ENCODE data around the gene SLC2A13.
"Not testable (repeated sequence)": the region's sequence is repeated elsewhere in the genome, so short reads cannot be mapped to it uniquely, and the experiment has no call there.

SLC2A13 gene

DNA sequence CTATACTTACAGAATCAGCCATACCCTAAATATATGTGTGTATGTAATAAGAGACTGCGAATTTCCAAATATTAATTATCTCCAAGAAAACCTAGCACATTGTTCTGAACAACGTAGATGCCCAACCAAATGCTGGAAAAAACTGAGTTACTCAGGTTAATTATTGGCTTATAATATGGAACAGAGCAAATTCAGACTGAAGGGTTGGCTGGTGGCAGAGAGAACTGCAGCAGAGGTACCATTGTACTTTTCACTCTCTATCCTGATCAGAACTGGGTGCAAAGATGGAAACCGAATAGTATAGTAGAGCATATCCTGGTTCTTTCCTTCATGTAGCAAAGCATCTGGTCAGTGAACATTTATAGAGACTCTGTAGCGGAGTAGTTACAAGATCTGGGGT, 185.7 kb downstream of the SLC2A13 start:
- DNase-seq, result no peak

DNA sequence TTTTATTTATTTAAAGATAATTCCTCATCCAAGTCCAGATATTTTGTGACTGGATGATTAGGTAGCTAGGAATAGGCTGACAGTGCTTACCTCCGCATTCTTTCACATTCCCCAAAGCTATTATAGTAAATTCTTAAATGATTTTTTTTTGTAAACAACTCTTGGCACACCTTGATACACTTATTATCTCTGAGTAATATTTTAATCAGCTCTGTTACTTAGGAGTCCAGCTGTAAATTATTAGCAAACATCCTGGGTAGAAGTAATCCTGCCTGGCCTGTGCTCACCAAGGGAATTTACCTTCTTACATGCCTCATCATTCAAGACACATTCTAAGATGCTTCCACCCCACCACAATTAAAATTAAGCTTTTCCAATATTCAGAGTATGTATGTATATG, 186.1 kb downstream of the SLC2A13 start:
- no peak for DNase-seq

DNA sequence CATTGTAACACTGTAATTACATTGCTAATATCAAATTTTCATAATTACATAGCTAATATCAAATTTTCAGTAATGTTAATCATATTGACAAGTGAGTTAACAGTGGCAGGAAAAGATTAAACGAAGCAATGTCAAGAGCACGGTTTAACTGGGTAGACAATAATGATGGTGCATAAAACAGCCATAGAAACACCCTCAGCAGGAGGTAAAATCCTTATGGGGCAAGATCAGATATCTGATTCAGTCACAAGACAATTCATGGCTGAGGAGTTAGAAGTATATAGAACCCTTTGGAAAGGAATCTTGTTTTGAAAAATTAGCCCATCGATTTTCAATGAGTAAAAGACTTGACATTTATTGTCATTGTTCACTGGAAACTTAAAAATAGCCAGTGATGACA, 190.6 kb downstream of the SLC2A13 start:
- DNase-seq, result no peak

DNA sequence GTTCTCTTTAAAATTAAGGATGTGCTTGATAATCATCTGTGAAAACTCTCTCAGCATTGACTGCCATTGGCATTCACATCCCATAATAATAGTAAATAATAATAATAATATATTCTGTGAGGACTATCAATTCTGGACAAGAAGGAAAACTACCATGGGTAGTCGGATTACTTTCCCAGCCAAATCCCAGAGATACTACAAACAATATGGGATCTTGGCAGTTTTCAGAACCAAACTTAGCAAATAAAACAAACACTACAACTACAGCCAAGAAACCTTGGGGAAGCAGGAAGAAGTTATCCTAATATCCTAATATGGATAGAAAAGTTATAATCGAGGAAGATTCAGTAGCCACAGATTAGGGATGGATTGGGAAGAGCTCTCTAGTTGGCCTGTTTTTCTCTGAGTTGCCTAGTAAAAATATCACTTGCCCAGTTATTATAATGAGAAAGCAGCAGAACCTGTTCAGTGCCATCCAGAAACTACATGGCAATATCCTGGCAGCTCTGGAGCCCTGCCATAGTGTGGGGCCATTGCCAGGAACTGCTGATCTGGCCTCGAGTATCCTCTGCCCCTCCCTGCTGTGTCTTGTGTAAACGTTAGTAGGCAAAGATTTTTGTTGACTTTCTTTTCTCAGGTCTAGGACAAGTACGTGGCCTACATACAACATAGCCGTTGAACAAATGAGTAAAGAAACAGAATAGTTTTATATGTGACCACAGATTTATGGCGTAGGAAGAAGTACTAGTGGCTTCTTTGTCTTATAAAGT, 193.5 kb downstream of the SLC2A13 start:
- no peak for DNase-seq

DNA sequence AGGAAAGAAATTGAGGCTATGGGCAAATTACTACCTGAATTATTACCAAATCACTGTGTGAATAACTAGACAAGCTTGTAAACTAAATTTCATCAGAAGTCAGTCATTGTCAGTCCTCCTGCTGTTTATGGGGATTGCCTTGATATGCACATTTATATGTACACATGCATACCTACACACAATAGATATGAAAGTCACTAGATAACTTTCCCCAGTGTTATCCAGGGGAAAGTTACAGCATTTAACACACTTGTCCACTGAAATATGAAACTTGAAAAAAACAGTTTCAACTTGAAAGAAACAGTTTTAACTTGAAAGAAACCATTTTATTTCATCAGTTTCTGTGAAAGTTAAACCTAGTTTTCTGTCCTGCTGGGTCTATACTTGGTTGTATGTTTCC, 199.6 kb downstream of the SLC2A13 start:
- DNase-seq, result no peak

DNA sequence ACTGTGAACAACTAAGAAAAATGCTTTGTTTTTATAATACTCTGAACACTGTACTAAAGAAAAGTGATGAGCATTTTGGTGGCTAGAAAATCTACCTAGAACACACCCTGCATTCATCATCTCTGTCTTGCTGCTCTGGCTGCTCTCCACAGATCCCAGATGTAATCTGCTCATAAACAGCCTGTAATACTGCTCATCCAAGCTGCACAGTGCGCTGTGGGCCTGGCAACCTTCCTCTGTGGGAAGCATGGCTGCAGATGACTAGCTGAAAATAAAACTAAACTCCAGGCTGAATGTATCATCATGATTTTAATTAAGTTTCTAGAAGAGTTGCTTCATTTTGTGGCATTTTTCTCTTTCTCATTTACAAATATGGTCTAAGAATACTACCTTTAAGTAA, 200.7 kb downstream of the SLC2A13 start:
- DNase-seq, result no peak

DNA sequence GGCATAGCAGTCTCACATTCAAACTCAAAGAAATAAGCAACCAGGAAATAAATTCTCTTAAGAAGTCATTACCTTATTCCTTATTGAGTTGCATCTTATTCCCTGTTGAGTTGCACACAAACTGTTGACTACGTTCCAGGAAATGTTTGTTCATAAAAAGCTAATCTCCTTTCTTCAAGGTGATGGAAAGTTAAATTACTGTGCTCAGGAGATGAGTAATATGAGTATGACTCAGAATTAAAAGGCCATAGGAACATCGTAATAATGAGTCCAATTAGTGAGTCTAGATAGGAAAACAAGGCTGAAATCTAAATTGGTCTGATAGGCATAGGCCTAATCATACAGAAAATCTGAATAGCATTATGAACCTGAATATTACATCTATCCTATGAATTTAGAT, 203.1 kb downstream of the SLC2A13 start:
- DNase-seq, result no peak

DNA sequence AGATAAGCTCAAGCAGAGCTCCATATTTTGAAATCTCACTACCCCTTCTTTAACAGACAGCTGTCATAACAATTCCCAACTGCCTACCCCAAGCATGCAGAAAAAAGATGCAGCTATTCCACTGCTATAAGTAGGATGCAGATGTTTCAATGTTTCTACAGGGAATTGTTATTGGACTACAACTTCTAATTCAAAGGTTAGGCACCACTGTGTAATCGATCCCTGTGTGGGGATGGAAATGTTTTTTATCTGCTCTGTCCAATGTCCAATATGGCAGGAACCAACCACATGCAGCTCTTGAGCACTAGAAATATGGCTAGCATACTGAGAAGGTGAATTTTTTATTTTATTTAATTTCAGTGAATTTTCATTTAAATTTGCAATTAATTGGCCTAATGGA, 208.6 kb downstream of the SLC2A13 start:
- no peak for DNase-seq

DNA sequence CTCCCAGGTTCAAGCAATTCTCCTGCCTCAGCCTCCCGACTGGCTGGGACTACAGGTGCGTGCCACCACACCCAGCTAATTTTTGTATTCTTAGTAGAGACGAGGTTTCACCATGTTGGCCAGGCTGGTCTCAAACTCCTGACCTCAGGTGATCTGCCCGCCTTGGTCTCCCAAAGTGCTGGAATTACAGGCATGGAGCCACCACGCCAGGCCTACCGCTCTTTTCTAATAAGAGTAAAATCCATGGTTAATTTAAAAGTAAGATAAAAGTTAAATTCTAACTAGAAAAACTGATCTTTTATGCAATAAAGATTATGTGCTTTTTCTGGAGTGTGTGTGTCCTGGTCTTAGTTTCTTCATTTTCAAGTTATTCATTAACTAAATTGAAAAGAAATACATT, 212.5 kb downstream of the SLC2A13 start:
- DNase-seq, result not testable (repeated sequence)

DNA sequence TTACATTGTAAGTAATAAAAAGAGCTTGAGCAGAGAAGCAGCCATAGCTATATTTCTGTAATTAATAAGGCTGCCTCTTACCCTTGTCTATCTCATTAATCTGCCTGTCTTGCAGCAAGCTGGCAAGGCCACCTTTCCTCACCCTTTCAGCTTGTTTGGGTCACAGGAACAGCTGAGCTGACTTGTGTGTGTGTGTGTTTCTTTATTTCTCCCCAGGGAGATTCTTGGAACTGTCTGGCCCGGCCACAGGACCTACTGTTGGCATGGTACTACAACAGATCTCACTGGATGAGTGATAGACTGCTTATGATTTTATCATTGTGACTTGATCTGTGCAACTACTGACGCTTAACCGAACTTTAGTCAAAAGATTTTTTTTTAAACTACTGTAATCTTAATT, 213.7 kb downstream of the SLC2A13 start:
- no peak for DNase-seq

DNA sequence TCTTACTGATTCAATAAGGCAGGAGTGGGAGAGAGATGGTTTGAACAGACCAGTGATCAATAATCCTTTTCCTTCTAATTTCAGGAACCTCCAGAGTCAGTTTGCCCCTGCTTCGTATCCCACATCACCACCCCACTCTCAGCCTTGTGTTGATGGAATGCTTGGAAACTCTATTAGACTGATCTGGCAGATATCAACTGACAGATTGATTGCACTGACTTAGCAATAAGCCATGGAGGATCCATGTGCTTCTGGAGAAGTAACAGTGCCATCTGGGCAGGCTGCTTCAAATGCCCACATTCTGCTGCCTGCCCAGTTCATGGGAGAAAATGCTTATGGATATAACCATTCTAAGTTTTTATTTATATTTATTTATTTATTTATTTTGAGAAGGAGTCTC, 218.0 kb downstream of the SLC2A13 start:
- no peak for DNase-seq

DNA sequence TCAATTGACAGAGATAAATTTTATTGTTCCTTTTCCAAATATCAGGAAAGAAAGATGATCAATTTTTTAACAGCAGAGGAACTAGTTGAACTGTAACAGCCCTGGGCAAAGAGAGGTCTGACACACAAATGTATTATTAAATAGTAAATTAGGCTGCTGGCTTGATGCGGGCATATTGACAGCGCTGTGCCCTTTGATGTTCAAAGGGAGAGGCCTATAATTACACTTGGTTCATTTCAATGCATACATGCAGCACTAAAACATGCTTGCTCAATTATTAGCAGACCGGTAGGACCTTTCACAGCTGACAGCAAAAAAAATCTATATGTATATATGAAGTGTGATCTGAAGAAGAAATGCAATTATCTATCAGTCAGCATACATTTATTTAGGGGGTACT, 219.8 kb downstream of the SLC2A13 start:
- no peak for DNase-seq

DNA sequence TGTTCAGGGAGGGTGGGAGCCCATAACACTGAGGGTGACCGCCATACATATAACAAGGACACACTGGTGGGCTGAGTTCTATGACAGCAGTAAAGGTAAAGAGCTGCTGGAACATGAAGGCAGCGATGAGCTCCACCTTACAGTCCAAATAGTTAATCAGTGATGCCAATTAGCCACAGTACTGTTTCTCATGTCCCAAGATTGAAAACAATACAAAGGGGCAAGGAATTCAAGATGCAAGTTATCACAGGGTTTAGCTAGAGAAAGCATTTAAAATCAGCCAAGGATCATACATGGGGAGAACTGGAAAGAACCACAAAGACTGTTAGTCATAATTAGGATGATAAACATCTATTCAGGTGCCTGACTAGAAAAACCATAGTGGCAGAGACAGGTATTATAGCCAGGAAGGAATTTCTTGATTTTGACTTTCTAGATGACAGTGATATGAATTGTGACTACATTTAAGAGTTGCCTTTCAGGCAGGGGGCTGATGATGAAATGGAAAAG, 221.2 kb downstream of the SLC2A13 start:
- no peak for DNase-seq

DNA sequence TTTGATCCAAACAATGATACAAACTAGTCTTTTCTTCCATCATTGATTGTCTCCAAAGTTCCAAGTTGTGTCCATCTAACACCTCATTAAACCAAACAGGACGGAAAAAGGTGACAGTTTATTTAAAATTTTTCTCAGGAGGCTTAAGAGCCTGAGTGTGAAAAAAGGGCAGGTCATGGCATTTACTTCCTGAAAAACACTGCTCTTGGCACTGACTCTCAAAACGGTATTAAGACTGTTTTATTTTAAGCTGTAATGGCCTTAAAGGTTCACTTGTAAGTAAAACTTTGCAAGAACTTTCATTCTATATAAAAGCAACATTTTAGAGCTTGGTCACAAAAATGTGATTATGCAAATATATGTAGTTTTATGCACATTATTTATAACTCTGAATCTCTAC, 222.5 kb downstream of the SLC2A13 start:
- no peak for DNase-seq

DNA sequence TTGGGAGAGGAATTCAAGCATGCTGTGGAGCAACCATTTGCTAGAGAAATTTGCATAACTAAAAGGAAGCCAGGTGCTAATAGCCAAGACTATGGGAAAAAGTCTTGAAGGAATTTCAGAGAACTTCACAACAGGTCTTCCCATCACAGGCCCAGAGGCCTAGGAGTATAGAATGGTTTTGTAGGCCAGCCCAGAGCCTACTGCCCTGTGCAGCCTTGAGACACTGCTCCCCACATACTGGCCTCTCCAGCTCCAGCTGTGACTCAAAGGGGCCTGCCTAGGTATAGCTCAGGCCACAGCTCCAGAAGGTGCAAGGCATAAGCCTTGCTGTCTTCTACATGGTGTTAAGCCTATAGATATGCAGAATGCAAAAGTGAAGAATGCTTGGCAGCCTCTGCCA, 227.1 kb downstream of the SLC2A13 start:
- no peak for DNase-seq

DNA sequence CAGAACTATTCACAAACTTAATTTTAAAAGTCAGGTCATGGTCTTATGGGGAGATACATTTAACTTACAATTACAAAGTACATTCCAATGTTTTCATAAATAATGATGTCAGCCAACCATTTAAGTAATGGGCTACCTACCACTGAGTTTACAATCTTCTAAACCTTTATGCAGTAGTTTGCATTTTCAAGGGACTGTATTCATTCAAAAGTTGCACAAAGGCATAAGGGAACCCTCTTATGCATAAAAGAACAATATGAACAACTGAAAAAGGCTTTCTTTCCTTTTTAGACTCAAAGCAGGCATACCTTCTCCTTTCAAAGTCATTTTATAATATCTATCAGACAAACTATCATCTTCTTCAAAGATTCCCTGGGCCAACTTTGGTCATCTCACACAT, 230.2 kb downstream of the SLC2A13 start:
- no peak for DNase-seq

DNA sequence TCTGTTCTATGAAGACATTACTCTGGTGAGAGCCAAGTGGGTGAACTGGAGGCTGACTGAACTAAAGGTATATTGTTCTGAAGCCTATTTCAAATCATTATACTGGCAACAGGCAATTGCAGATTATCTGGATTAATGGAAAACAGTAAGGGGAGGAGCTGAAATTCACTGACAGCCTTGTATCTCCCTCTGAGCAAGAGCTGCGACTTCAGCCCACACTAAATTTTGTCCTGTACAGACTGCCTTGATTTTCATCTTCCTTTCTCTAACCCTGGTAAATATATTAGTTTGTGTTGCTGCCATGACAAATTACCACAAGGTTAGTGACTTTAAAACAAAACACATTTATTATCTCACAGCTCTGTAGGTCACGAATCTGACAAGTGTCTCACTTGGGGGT, 231.1 kb downstream of the SLC2A13 start:
- DNase-seq, result no peak

DNA sequence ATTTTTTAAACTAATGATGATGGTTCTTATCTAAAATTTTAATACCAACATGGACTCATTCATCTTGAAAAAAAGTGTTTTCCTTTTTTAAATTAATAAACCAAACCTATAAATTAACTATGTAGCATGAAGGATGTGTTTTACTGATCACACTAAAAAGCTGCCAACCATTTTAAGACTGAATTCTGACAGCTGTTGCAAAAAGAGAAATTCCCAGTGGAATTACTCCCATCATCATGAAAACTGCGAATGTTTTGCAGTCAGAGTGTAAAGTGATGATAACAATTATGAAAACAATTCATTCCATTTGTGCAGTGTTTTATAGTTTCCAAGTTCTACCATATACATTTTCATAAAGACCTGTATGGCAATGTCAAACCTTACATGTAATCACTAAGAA, 232.8 kb downstream of the SLC2A13 start:
- DNase-seq, result no peak

DNA sequence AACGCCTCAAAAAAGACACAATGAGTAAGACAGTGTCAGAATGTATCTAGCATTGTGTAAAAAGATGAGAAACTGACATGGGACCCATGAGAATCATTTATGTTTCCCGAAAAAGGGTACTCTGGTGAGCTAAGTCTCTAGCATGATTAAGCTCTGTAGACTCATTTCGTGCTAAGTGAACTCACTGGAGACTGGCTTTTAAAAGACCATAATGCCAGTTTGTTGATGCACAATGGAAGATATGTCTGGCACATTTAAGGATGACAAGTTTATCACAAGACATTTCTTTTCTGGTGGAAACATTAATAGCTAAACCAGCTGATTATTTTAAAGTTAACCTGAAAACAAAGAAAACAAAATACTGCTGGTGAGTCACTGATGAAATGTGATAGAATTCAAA, 233.5 kb downstream of the SLC2A13 start:
- no peak for DNase-seq

DNA sequence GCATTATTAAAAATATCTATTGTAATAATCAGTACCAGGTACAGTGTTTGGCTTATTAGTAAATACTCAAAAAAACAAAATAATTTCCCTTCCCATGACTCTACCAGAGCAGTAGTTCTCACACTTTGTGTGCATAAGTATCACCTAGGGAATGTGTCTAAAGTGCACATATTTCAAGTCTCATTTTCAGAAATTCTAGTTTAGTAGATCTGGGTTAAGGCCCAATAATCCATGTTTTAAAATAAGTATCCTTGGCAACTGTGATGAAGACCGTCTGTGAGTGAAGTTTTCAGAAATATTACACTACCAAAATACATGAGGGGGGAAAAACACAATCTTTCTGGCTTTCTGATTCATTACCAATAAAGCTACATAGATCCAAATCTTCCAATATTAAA, 237.6 kb downstream of the SLC2A13 start:
- DNase-seq, result no peak

DNA sequence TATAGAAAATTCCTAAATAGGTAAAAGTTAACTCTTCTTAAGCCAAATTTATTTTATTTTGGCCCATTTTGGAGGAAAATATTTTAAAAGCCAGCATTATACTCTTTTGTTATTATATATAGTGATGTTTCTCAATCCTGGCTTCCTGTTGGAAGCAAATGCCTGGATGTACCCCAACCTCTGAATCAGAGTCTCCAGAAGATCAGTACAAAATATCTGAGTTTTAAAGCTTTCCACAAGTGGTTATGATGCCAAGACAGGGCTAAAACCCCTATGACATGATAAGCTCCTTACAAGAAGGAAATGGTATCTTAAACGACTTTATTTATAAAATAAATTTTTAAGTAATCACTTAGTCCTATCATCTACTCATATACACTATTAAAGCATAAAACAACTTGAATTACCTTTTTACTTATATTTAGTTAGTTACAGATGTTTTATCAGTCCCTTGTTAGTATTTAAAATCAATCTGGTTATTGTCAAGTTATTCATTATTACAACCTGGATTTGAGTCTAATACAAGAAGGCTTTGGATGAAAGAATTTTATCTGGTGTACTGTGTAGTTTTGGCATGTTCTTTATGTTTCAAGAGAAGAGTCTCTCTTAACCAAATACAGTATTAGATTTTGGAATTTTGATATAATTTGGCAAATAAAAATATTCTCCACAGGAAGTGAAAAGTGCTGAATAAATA, 238.1 kb downstream of the SLC2A13 start:
- DNase-seq, result no peak

DNA sequence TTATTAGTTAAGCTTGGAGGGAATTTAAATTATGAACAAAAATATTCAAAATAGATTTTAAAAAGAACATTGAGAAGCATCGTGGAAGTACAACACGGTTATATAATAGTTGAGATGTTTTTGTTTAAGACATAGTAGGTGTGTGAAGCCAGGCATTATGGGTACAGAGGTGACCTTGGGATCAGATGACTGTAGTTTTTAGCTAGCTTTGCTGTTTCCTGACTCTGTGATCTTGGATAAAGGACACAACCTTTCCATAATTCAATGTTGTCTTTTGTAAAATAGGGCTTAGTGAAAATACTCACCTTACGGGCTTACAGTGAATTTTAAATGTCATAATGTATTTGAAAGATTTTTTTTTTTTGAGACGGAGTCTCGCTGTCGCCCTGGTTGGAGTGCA, 239.7 kb downstream of the SLC2A13 start:
- DNase-seq, result no peak

DNA sequence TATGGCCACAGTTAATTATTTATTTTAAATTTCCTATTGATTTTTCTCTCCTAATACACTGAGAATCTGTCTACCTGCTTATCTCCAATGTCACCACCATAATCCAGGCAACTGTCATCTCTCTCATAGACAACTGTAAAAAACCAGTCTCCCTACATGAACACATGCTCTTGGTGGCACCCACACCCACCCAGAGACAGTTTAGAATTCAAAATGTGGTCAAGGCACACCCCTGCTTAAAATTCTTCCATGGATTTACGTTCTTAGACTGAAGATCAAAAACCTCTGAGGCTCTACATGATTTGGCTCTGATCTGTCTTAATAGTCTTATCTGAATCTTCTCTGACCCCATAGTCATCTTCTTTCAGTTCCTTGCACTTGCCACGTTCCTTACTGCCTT, 245.2 kb downstream of the SLC2A13 start:
- no peak for DNase-seq

DNA sequence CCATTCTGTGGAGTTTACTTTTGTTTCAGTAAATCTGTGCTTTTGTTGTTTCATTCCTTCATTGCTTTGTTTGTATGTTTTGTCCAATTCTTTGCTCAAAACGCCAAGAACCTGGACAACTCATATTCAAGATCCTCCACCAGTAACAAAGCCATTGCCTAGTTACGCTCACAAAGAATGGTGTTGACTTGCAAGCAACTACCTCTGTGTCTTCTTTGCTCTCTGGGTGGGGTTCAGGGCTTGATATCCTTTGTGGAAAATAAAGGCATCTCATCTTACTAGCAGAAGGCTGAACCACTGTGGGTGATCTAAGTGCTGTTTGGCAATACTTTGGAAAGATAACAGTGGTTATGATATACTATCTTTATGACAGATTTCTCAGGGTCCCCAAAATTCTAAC, 252.9 kb downstream of the SLC2A13 start:
- DNase-seq, result no peak

DNA sequence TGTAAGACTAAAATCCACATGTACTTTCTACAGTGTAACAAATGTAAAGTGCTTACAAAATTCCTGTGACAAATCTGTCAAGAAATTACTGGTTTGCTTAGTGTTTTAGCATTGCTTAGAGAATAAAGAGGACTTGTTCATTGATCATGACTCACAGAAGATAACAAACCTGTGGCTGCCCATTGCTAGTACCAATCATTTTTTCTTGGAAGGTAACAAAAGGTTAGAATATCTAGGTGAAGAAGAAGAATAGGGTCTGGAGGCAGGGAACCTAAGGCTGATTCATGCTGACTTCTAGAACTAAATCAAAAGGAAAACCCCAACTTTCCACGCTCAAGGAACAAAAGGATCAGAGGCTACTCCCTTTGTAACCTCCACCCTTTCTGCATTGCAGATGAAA, 253.5 kb downstream of the SLC2A13 start:
- DNase-seq, result no peak

Measured in GDM1 (cell line).